ENCODE measurements around the gene ESD. TPM values are rescaled to one million over a fixed set of nuclear protein-coding genes. Genes with fewer than 3 reads are reported as not detected.
A peak's percentile ranks its signal among the peaks of the same experiment; 100 is the strongest.

ESD gene, protein sequence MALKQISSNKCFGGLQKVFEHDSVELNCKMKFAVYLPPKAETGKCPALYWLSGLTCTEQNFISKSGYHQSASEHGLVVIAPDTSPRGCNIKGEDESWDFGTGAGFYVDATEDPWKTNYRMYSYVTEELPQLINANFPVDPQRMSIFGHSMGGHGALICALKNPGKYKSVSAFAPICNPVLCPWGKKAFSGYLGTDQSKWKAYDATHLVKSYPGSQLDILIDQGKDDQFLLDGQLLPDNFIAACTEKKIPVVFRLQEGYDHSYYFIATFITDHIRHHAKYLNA
- 96.9 and 98.5 TPM in 2 replicates for total RNA-seq
- long read RNA-seq, transcript ESD-202 (10 exons, 1,192 nt) = major isoform, 88 of 152 reads
- long read RNA-seq, partial matches to known transcripts = 46 of 152 reads
- long read RNA-seq, other reads (novel, unspliced or antisense) = 17 of 152 reads

DNA sequence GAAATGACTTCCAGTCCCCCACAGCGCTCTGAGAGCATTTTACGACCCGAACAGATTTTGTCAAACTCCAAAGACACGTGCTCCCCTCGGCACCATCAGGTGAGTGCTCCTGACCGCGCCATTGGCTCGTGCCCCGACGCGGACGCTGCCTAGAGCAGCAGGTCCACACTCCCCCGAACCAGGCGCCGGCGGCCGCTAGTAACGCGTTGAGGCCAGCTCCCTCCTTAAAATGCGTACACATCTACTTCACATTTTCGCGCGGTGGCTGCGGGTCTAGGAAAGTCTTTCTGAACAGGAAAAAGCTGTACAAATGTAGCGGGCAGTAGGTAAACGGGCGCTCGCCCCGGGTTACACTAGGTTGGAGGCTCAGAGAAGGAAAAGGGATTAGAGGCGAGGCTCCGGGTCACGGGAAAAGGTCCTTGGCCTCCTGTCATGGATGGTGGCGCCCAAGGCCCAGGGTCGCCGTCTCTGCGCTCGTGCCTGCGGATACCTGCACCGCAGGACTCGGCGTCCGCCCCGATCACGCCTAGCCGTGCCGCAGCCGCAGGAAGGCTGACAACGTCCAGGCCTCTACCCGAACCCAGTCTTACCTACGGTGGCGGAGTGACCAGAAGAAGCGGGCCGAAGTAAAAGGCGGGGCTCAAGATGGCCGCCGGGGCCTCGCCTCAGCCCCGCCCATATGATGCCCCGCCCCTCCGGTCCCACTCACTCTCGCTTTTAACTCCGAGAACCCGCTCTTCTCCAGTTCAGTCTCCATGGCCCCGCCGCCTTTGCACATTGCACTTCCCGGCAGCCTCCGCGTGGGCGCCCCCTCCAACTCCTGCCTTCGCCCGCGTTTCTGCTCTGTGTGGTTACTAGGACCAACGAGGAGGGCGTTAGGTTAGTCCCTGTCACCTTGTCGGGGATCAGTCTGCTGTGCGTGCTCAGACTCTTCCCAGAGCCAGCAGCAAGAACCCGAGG, at the start of gene ESD:
Gene ESD (minus strand): TSS at position 647 of the 960 bp plus-strand sequence. CDS start 5,748 bp downstream, outside the sequence.
- H3K4me3 Mint-ChIP-seq (ENCODE audit: low read depth) = peak within 1 kb of the TSS; percentile 84

DNA sequence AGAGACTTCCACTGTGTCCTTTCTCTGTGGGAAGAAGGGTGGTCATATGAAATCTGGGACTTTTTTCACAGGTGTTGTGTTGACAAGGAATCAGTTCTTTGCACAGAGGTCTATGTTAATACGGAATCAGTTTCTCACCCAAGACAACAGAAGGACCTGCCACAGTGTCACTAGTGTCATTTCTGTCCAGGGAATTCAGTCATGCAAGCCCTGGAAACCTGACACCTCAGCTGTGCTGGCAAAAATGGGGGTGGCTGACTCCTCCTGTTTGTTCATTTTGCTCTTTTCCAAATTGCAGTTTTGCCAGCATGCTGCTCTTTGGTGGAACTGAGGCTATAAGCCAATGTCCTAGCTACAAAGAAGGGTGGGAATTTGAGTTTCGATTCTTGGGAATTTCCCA, 49.8 kb upstream of the ESD start:
- Mint-ChIP-seq H3K27ac (no peak overlapping the region), H3K4me1 (ENCODE audit: low read depth) (peaks cover 6% of the 10 kb centered on the region), H3K27me3 (peaks cover 42% of the 10 kb centered on the region), H3K4me3 (ENCODE audit: low read depth) (no peak overlapping the region), H3K36me3 (ENCODE audit: insufficient read depth) (no peaks in the 10 kb centered on the region), H3K9me3 (ENCODE audit: low read depth) (no peaks in the 10 kb centered on the region)
- TF ChIP-seq, protein P1, sequence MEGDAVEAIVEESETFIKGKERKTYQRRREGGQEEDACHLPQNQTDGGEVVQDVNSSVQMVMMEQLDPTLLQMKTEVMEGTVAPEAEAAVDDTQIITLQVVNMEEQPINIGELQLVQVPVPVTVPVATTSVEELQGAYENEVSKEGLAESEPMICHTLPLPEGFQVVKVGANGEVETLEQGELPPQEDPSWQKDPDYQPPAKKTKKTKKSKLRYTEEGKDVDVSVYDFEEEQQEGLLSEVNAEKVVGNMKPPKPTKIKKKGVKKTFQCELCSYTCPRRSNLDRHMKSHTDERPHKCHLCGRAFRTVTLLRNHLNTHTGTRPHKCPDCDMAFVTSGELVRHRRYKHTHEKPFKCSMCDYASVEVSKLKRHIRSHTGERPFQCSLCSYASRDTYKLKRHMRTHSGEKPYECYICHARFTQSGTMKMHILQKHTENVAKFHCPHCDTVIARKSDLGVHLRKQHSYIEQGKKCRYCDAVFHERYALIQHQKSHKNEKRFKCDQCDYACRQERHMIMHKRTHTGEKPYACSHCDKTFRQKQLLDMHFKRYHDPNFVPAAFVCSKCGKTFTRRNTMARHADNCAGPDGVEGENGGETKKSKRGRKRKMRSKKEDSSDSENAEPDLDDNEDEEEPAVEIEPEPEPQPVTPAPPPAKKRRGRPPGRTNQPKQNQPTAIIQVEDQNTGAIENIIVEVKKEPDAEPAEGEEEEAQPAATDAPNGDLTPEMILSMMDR (IDR thresholded peaks at IDR 0.05; ENCODE audit: unreplicated experiment) = no peak
- DNase-seq (ENCODE audit: low spot score, unreplicated experiment) = no peak

More for the DNA sequence above, at the start of gene ESD:
- Mint-ChIP-seq H3K36me3 (ENCODE audit: insufficient read depth) (peaks cover 4% of the 10 kb centered on the region), H3K9me3 (ENCODE audit: low read depth) (no peaks in the 10 kb centered on the region), H3K4me1 (ENCODE audit: low read depth) (peaks cover 16% of the 10 kb centered on the region), H3K27me3 (no peaks in the 10 kb centered on the region), H3K27ac (peak within 1 kb of the TSS; percentile 98)
- DNase-seq (ENCODE audit: low spot score, unreplicated experiment) = peak; percentile 78
- TF ChIP-seq, protein P1 (IDR thresholded peaks at IDR 0.05; ENCODE audit: unreplicated experiment) = no peak

DNA sequence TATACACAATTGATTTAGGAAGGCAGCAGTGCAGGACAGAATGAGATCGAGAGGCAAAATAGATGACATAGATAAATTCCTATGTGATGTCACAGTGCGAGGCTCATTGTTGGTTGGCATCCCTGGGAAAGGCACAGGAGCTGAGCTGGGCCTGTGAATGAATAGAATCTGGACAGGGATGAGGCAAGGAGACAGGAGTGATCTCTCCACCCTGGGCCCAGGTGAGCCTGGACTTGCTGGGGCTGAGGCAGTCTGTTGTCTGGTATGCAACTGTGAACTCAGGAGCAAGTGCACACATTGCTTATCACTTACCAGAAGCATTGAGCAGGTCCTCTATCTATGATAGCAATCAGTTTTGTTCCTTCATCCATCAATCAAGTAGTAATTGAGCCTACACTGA, 48.2 kb upstream of the ESD start:
- DNase-seq (ENCODE audit: low spot score, unreplicated experiment) = no peak
- H3K36me3 Mint-ChIP-seq (ENCODE audit: insufficient read depth) = no peaks in the 10 kb centered on the region
- peaks cover 37% of the 10 kb centered on the region for H3K27me3 Mint-ChIP-seq
- no peak overlapping the region for H3K27ac Mint-ChIP-seq
- H3K4me1 Mint-ChIP-seq (ENCODE audit: low read depth) = peaks cover 6% of the 10 kb centered on the region
- H3K4me3 Mint-ChIP-seq (ENCODE audit: low read depth) = no peak overlapping the region
- no peaks in the 10 kb centered on the region for H3K9me3 Mint-ChIP-seq (ENCODE audit: low read depth)
- TF ChIP-seq, protein P1 (IDR thresholded peaks at IDR 0.05; ENCODE audit: unreplicated experiment) = no peak

DNA sequence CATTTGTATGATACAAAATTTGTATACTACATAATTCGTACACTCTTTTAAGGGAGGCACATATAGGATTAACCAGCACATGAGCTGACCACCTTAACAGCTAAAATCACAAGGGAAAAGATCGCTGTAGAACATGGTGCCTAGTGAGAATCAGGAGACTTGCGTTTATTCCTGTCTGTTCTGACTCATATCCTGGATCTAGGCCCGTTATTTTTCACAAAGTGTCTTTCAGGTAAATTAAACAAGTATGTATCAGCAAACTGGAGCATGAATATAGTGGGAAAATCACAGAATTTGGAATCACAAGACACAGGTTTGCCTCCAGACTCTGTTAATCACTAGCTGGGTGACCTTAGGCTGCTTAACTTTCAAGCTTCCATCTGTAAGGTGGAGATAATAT, 47.5 kb upstream of the ESD start:
- Mint-ChIP-seq H3K4me1 (ENCODE audit: low read depth) (peaks cover 6% of the 10 kb centered on the region), H3K4me3 (ENCODE audit: low read depth) (no peak overlapping the region), H3K27ac (no peak overlapping the region), H3K36me3 (ENCODE audit: insufficient read depth) (no peaks in the 10 kb centered on the region), H3K27me3 (peaks cover 32% of the 10 kb centered on the region), H3K9me3 (ENCODE audit: low read depth) (no peaks in the 10 kb centered on the region)
- DNase-seq (ENCODE audit: low spot score, unreplicated experiment) = no peak
- TF ChIP-seq, protein P1 (IDR thresholded peaks at IDR 0.05; ENCODE audit: unreplicated experiment) = no peak

DNA sequence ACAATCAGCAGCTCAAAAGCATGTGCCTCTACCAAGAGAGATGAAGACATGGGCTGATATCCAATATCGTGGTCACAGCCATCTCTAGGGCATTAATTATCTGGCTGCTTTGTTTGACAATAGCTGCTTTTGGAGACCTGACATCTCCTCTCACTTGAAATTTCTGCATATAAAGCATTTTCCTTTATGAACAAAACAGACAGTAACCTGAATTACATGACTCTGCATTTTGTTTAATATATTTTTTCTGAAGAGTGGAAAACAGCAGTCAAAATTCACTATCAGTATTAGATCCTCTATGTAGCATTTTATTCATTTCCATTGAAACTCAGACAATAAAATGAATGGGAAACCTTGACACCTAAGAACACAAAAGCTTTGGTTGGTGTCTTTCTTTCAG, 42.4 kb upstream of the ESD start:
- Mint-ChIP-seq H3K9me3 (ENCODE audit: low read depth) (no peaks in the 10 kb centered on the region), H3K27me3 (peaks cover 19% of the 10 kb centered on the region), H3K36me3 (ENCODE audit: insufficient read depth) (no peaks in the 10 kb centered on the region), H3K4me1 (ENCODE audit: low read depth) (no peaks in the 10 kb centered on the region), H3K27ac (no peak overlapping the region), H3K4me3 (ENCODE audit: low read depth) (no peak overlapping the region)
- no peak for DNase-seq (ENCODE audit: low spot score, unreplicated experiment)
- TF ChIP-seq, protein P1 (IDR thresholded peaks at IDR 0.05; ENCODE audit: unreplicated experiment) = no peak
